Activated naive CD8-positive, alpha-beta T cell treated with anti-CD3 and anti-CD28 coated beads, Interleukin-2, amount 10 ng/mL, durations not matched to agents 7 days and 5 days (primary cell): ENCODE measurements around the gene CLEC9A. TPM values are rescaled to one million over a fixed set of nuclear protein-coding genes. Genes with fewer than 3 reads are reported as not detected.
"Not testable (repeated sequence)": the region's sequence is repeated elsewhere in the genome, so short reads cannot be mapped to it uniquely, and the experiment has no call there.

Experiments
- ATAC-seq: fragments of 150-1000 bp; cut with Tn5 transposase; one replicate; pipeline ENCODE4 v1.10.0; 2021; ENCODE audit warnings: low read depth, moderate library complexity
- POLR2A ChIA-PET: fragments of 350-600 bp; sonication (Branson Sonifier 250); formaldehyde crosslinking; loops from one replicate; lab custom pipeline; 2021; ENCODE audit warnings: antibody characterized with exemption; lab: Charles Lee
- DNase-seq: peaks from one replicate; pipeline ENCODE4 v3.0.0; 2021
- H3K27ac Mint-ChIP-seq: one replicate; pipeline ENCODE4 v1.8.0; 2022; ENCODE audit warnings: mild to moderate bottlenecking, mixed read lengths
- H3K27me3 Mint-ChIP-seq: one replicate; pipeline ENCODE4 v1.8.0; 2022; ENCODE audit warnings: mild to moderate bottlenecking, moderate library complexity, mixed read lengths
- H3K36me3 Mint-ChIP-seq: one replicate; pipeline ENCODE4 v1.8.0; 2021; ENCODE audit warnings: mild to moderate bottlenecking, mixed read lengths
- H3K4me1 Mint-ChIP-seq: one replicate; pipeline ENCODE4 v1.8.0; 2021; ENCODE audit warnings: mixed read lengths
- H3K4me3 Mint-ChIP-seq: one replicate; pipeline ENCODE4 v1.8.0; 2022; ENCODE audit warnings: mild to moderate bottlenecking, moderate library complexity, mixed read lengths
- H3K9me3 Mint-ChIP-seq: one replicate; pipeline ENCODE4 v1.8.0; 2021; ENCODE audit warnings: mixed read lengths
- total RNA-seq, 2 experiments: library from RNA; stranded (reverse); gene quantifications; one replicate each; pipeline ENCODE4 v1.2.3, GENCODE V29; 2021

The CLEC9A gene
- not detected for total RNA-seq

DNA sequence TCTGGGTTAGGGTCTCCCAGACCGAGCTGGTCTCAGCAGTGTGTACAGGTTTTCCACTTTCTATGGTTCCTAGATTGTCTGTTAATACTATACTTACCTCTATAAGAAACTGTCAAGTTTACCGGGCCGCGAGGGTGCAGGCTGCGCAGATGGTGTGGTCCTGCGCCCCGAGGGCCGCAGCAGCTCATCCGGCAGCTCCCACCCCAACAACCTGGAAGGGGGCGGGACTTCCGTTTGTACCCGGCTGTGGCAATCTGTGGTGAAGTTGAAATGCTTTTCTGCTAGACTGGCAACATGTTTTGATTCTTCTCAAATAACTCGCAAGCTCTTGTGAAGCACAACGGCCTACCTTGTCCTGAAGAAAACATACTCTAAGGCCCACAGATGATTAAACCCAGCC is at the start of gene CLEC9A:
Gene CLEC9A, plus strand, starts transcription at position 237 of the 400 bp plus-strand sequence. CDS start 22,006 bp downstream, outside the sequence.
- no peaks in the 10 kb centered on the region for H3K4me1 Mint-ChIP-seq
- no peak for ATAC-seq

DNA sequence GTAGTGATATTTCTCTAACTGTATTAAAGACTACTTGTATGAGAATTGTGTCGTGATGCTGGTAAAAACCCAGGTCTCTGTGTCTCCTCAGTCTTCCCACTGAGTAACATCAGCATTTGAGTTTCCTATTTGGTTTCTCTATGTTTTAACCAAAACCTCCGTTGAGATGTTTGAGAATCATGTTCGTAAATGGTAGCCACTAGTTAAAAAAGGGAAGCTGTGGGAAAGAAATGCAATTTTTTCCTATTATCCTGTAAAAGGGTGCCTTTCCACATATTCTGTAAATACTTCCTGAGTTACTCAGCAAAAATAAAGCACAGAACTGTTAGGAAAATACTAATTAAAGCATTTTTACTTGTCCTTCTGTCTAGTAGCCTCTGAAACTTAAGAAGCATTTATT is 38.6 kb upstream of the CLEC9A start:
- Mint-ChIP-seq H3K27ac (no peak overlapping the region), H3K36me3 (peaks cover 3% of the 10 kb centered on the region), H3K4me3 (no peak overlapping the region), H3K4me1 (no peaks in the 10 kb centered on the region), H3K27me3 (peaks cover 27% of the 10 kb centered on the region), H3K9me3 (peaks cover 2% of the 10 kb centered on the region)
- no peak for ATAC-seq
- no peak for DNase-seq
- POLR2A ChIA-PET, result interaction anchor here (0.5 kb wide), 1 partner anchor 37 kb away, joined by 4 read pairs; no protein-coding TSS in a partner anchor

More for the DNA sequence above, at the start of gene CLEC9A:
- POLR2A ChIA-PET, result no interaction called here
- Mint-ChIP-seq H3K9me3 (peaks cover 2% of the 10 kb centered on the region), H3K36me3 (no peaks in the 10 kb centered on the region), H3K4me3 (no peak within 1 kb of the TSS), H3K27me3 (peaks cover 17% of the 10 kb centered on the region), H3K27ac (no peak within 1 kb of the TSS)
- no peak for DNase-seq

DNA sequence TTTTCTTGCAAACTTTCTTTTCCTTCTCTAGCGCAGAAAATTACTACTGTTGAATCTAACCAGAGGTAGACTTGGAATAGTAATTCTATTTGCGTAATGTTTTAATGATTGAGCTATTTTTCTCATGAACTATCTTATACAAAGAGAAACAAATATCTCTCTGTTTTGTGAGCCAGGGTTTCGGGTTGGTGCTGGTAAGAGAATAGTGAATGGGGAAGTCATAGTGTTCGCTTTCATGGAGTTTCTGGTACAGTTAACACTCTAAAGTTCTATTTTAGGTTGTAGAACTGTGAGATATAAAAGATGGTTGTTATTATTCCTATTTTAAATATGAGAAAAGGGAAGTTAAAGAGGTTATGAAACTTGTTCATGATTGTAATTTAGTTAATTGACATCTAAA is 38.2 kb upstream of the CLEC9A start:
- ATAC-seq (no peak), DNase-seq (no peak)
- H3K36me3 Mint-ChIP-seq, result peaks cover 3% of the 10 kb centered on the region
- peaks cover 28% of the 10 kb centered on the region for H3K27me3 Mint-ChIP-seq
- H3K27ac Mint-ChIP-seq, result no peak overlapping the region
- H3K4me3 Mint-ChIP-seq, result no peak overlapping the region
- POLR2A ChIA-PET, result interaction anchor here (0.5 kb wide), 1 partner anchor 38 kb away, joined by 4 read pairs; no protein-coding TSS in a partner anchor
- no peaks in the 10 kb centered on the region for H3K4me1 Mint-ChIP-seq
- H3K9me3 Mint-ChIP-seq, result peaks cover 2% of the 10 kb centered on the region

DNA sequence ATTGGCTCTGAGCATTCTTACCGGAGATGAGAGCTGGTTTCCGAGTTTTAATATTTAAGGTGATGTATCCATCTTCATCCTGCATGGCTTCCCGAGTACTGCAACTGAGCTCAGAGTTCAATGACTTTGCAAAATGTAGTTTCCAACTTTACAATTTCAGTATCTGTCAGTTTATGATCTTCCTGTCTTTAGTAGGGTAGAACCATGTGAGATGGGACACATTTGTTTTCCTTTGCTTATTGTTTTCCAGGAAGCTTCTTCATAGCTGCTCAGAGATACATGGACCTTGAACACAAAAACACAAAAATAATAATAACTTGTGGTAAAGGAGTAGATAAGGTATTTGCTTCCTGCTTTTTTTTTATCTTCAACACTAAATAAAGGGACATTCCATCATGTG is 31.5 kb upstream of the CLEC9A start, which contains the start of gene CLEC1B:
Gene CLEC1B, minus strand, starts transcription at position 106 of the 400 bp plus-strand sequence. Its CDS starts 21 bp downstream, at position 85.
- Mint-ChIP-seq H3K27me3 (peaks cover 32% of the 10 kb centered on the region), H3K4me3 (no peak within 1 kb of the TSS), H3K36me3 (peaks cover 2% of the 10 kb centered on the region), H3K27ac (no peak within 1 kb of the TSS), H3K4me1 (no peaks in the 10 kb centered on the region), H3K9me3 (no peaks in the 10 kb centered on the region)
- POLR2A ChIA-PET, result no interaction called here
- ATAC-seq (no peak), DNase-seq (no peak)

DNA sequence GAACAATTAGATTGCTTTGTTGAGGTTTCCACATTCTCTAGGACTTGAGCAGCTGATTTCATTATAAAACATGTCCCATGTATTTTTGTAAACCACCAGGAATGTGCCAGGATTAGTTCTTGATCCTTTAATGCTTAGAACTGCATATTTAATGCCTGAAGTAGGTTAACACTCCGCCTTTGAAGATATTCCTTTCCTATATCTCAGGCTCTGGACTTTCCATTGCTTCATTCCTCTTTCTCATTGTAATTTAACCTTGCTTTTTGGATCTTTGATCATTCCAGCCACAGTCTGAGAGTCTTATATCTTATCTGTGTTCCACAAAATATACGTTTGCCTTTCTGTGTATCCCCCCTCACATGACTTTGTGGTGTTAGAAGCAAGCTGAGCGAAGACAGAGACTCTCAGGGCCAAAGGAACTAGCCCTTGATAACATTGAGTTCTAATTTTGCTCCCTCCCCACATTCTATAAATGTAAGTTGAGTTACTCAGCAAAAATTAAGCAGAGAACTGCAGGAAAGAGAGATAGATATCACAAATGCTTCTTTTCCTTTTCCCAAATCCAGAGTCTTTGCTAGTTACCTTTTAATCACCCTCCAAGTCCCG is 29.2 kb upstream of the CLEC9A start:
- ATAC-seq (no peak), DNase-seq (no peak)
- H3K36me3 Mint-ChIP-seq, result peaks cover 2% of the 10 kb centered on the region
- POLR2A ChIA-PET, result interaction anchor here (0.7 to 1.0 kb wide), 3 partner anchors 149 to 214 kb away, joined by 3 to 4 read pairs (median 3); no protein-coding TSS in a partner anchor
- no peaks in the 10 kb centered on the region for H3K9me3 Mint-ChIP-seq
- H3K27ac Mint-ChIP-seq, result no peak overlapping the region
- no peaks in the 10 kb centered on the region for H3K4me1 Mint-ChIP-seq
- no peak overlapping the region for H3K4me3 Mint-ChIP-seq
- peaks cover 35% of the 10 kb centered on the region for H3K27me3 Mint-ChIP-seq

DNA sequence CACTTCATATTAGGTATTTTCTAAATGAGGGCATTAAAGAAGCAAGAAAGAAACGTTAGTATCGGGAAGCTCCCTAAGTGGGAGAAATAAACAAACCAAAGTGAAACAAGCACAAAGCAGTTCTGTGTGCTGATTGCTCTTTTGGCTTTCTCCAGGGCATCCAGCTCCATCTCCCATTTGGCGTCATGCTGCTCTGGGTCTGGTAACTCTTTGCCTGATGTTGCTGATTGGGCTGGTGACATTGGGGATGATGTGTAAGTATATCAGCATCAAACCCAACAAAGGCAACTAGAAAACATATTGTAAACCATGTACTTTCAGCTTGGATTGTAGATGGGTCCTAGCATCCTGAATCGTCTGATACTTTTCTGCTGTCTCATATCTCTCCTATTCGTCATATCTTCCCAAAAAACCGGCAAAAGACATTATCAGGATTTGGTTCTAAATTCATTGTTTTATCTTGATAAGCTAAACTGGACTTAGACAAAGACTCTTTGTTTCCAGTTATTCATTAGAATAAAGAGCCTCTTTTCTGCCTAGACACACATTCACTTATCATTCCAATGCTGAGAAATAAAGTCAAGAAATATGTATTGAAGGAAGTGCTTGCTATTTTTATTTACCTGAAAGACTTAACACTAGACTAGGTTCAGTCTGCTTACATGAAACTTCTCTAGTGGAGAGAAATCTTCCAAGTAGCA is 17.7 kb upstream of the CLEC9A start:
- POLR2A ChIA-PET, result no interaction called here

DNA sequence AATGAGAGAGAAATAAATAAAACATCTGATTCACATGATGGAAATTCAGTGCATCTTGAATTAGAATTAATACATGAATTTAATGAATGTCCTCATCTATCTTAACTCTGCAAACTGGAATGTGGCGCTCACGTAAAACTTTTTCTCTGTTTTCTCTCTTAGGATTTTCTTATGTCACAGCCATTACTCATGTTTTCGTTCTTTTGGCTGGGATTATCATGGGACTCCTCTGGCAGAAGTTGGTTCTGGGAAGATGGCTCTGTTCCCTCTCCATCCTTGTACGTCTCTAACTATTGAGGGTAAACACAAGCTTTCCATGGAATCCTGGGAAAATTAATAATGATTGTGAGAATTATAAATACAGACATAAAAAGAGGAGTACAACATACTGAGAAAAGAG is 15.0 kb upstream of the CLEC9A start:
- POLR2A ChIA-PET, result no interaction called here
- Mint-ChIP-seq H3K27me3 (peaks cover 45% of the 10 kb centered on the region), H3K36me3 (no peaks in the 10 kb centered on the region), H3K9me3 (no peaks in the 10 kb centered on the region), H3K4me3 (no peak overlapping the region), H3K4me1 (no peaks in the 10 kb centered on the region), H3K27ac (no peak overlapping the region)
- DNase-seq, result no peak
- no peak for ATAC-seq

More for the DNA sequence above, 17.7 kb upstream of the CLEC9A start:
- DNase-seq (no peak), ATAC-seq (no peak)
- H3K27me3 Mint-ChIP-seq, result peaks cover 45% of the 10 kb centered on the region
- H3K4me3 Mint-ChIP-seq, result no peak overlapping the region
- no peaks in the 10 kb centered on the region for H3K9me3 Mint-ChIP-seq
- H3K27ac Mint-ChIP-seq, result no peak overlapping the region
- peaks cover 9% of the 10 kb centered on the region for H3K4me1 Mint-ChIP-seq
- no peaks in the 10 kb centered on the region for H3K36me3 Mint-ChIP-seq

DNA sequence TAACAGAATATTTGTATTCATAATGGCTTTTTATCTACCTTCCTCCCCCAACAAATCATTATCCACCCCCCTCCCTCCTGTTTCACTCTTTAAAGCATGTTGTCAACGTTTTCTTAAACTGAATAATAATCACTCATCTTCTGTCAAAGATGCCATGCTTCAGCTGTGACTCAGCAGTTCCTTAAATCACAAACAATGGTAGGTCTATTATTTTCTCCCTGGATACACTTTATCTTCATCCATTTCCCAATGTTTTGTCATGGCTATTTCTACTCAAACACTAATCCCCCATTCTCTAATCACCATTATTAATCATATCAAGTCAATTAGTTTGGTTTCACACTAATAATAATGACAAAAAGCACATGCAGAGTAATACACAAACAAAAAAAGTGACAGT is 13.6 kb upstream of the CLEC9A start:
- Mint-ChIP-seq H3K9me3 (no peaks in the 10 kb centered on the region), H3K36me3 (no peaks in the 10 kb centered on the region), H3K4me1 (no peaks in the 10 kb centered on the region), H3K4me3 (no peak overlapping the region), H3K27me3 (peaks cover 33% of the 10 kb centered on the region), H3K27ac (no peak overlapping the region)
- POLR2A ChIA-PET, result interaction anchor here (0.6 kb wide), 1 partner anchor 123 kb away, joined by 3 read pairs; no protein-coding TSS in a partner anchor
- ATAC-seq (no peak), DNase-seq (no peak)

DNA sequence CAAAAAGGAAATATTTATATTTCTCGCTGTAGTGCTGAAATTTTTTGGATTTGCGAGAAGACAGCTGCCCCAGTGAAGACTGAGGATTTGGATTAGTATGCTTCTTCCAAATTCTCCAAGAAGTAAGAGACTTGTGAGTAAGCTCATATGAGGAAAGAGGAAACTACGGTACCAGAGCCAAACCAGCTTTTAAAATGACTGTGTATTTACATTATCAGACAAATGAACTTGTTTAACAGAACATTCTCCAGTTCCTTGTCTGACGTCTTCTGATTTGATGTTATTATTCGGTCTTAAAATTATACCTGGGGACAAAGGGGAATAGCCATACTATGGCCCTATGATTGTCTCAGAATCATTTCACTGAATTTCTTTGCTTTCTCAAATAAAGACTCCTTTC is 12.1 kb upstream of the CLEC9A start:
- DNase-seq (no peak), ATAC-seq (no peak)
- POLR2A ChIA-PET, result no interaction called here
- Mint-ChIP-seq H3K4me1 (no peaks in the 10 kb centered on the region), H3K4me3 (no peak overlapping the region), H3K9me3 (no peaks in the 10 kb centered on the region), H3K36me3 (no peaks in the 10 kb centered on the region), H3K27ac (no peak overlapping the region), H3K27me3 (peaks cover 27% of the 10 kb centered on the region)

DNA sequence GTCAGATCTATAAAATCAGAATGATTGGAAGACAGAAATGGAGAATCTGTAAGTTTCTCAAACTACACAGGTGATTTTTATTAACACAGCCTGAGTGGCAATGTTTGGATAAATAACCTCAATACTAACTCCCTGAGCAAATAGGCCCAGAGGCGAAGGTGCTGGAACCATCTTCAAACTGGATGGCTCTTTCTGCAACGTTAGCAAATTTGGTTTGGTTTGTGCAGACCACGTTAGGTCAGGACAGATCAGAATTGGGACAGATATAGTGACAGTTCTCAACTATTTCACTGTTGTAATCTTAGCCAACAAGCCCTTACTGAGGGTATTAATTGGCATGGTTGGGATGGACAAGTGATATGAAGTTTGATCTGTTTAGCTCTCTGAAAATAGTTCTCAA is 9.1 kb upstream of the CLEC9A start:
- ATAC-seq (no peak), DNase-seq (no peak)
- Mint-ChIP-seq H3K27me3 (peaks cover 7% of the 10 kb centered on the region), H3K27ac (no peak overlapping the region), H3K9me3 (peaks cover 2% of the 10 kb centered on the region), H3K4me1 (no peaks in the 10 kb centered on the region), H3K4me3 (no peak overlapping the region), H3K36me3 (no peaks in the 10 kb centered on the region)
- POLR2A ChIA-PET, result no interaction called here

DNA sequence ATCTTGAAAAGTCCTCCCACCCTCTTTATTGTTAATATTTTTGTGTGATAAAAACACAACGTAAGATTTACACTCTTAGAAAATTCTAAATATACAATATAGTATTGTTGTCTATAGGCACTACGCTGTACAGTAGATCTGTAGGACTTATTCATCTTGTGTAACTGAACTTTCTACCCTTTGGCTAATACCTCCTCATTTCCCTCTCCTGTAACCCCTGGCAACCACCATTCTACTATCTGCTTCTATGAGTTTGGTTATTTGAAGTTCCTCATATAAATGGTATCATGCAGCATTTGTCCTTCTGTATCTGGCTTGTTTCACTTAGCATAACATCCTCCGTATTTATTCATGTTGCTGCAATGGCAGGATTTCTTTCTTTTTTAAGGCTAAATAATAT is 5.2 kb upstream of the CLEC9A start:
- H3K27me3 Mint-ChIP-seq, result peaks cover 15% of the 10 kb centered on the region
- no peak for ATAC-seq
- H3K9me3 Mint-ChIP-seq, result peaks cover 2% of the 10 kb centered on the region
- H3K4me1 Mint-ChIP-seq, result no peaks in the 10 kb centered on the region
- H3K27ac Mint-ChIP-seq, result no peak overlapping the region
- POLR2A ChIA-PET, result no interaction called here
- no peak overlapping the region for H3K4me3 Mint-ChIP-seq
- H3K36me3 Mint-ChIP-seq, result no peaks in the 10 kb centered on the region
- DNase-seq, result no peak

DNA sequence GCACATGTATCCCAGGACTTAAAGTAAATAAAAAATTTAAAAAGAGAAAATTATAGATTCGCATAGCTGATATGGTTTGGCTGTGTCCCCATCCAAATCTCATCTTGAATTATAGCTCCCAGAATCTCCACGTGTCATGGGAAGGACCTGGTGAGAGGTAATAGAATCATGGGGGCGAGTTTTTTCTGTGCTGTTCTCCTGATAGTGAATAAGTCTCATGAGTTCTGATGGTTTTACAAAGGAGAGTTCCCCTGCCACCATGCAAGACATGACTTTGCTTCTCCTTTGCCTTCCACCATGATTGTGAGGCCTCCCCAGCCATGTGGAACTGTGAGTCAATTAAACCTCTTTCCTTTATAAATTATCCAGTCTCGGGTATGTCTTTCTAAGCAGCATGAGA is 3.8 kb upstream of the CLEC9A start:
- H3K9me3 Mint-ChIP-seq, H3K27ac Mint-ChIP-seq, POLR2A ChIA-PET, H3K4me3 Mint-ChIP-seq, ATAC-seq, H3K36me3 Mint-ChIP-seq, H3K4me1 Mint-ChIP-seq, DNase-seq: not testable (repeated sequence)
- peaks cover 15% of the 10 kb centered on the region for H3K27me3 Mint-ChIP-seq

DNA sequence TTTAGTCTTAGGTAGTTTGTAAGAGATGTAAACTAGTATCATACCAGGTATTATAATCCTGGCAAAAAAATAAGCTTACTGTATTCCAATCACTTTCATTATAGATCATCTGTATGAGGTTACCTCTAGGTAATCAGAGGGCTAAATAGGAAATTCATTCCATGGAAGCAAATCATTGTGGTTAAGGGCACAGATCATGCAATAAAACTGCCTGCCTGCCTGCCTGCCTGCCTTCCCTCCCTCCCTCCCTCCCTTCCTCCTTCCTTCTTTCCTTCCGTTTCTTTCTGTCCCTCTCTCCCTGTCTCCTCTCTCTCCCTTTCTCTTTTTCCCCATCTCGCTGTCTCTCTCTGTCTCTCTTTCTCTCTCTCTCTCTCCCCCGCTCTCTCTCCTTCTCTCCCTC is 3.2 kb upstream of the CLEC9A start:
- DNase-seq, result no peak
- Mint-ChIP-seq H3K9me3 (peaks cover 2% of the 10 kb centered on the region), H3K4me3 (no peak overlapping the region), H3K36me3 (no peaks in the 10 kb centered on the region), H3K27me3 (peaks cover 15% of the 10 kb centered on the region), H3K4me1 (no peaks in the 10 kb centered on the region), H3K27ac (no peak overlapping the region)
- POLR2A ChIA-PET, result no interaction called here
- ATAC-seq, result no peak

DNA sequence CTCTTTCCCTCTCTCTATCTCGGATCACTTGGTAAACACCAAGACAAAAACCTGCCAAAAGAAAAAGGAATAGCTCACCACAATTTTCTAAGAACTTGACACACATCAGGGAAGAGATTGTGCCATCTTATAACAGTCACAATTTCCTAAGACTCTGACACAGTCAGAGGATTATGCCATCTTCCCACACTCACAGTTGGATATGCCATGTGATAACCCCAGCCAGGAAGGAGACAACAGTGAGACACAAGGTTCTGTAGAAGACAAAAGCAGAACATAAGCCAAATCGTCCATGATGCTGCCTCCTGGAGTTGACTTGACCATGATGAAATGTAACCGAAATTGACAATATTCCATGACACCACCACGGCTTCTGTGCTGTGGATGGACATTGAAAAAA is 2.8 kb upstream of the CLEC9A start:
- POLR2A ChIA-PET, result no interaction called here
- no peak overlapping the region for H3K27ac Mint-ChIP-seq
- H3K9me3 Mint-ChIP-seq, result peaks cover 2% of the 10 kb centered on the region
- no peak for DNase-seq
- H3K27me3 Mint-ChIP-seq, result peaks cover 14% of the 10 kb centered on the region
- H3K36me3 Mint-ChIP-seq, result no peaks in the 10 kb centered on the region
- H3K4me3 Mint-ChIP-seq, result no peak overlapping the region
- H3K4me1 Mint-ChIP-seq, result no peaks in the 10 kb centered on the region
- ATAC-seq, result no peak
